EL (cell line): ENCODE data around the gene ALDOC.
A peak's percentile ranks its signal among the peaks of the same experiment; 100 is the strongest.
"Not testable (repeated sequence)": the region's sequence is repeated elsewhere in the genome, so short reads cannot be mapped to it uniquely, and the experiment has no call there.

ENCODE experiments used
- DNase-seq: peaks from one replicate; pipeline ENCODE4 v3.0.0-alpha.2; 2016

Gene ALDOC

GRCh38 chr17:28576758-28577465, at the start of gene ALDOC:
Gene ALDOC, minus strand, starts transcription at chr17:28576895. Its CDS starts 1,363 bp downstream, at chr17:28575532.
- DNase-seq, result peak; percentile 93

DNA sequence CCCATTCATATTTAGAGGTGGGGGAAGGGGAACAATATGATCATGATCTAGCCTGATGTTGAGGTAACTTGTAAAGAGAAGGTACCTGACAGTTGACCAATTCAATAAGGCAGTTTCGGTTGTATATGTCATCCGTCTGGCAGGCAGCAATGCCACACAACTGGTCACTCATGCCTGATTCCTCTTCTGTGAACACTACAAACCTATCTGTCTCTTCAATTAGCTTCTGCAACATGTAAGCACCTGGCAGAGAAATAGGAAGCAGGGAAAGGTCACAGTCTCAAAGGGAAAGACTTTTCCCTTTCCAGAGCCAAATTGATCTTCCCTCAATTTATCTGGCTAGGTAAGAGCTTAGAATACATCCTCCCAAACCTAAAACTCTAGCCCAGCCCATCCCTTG, 47.5 kb upstream of the ALDOC start:
- DNase-seq, result no peak

DNA sequence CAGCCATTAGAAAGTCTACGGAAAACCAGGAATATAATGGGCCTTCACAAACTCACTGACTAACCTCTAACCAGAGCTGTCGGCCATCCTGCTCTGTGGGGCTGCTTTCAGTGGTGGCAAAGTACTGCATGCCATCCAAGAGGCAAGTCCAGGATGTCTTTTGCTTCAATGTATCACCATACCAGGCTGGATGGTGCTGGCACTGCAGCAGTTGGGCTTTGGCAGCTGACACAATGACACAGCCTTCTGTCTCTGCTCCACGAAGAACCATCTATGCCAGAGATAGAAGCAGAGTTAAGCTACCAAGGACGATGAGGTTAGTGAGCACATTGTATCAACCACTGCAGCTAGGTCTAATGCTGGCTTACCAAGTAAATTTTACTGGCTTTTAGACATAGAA, 47.0 kb upstream of the ALDOC start:
- no peak for DNase-seq

DNA sequence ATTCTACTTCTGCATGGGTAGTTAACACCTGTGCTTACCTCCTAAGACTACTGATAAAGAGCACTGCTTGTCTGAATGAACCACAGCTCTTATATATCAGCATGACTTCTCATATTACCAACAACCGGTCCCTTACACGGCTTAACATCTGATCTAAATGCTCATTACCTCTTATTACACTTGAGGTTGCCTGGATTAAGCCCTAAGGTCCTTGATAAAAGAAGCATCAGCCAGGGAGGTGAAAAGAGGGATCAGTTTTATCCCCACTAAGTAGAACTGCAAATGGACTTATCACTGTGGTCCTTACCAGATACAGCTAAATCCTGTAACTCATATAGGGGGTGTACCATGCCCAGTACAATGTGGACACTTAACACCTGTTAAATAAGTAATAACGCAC, 45.5 kb upstream of the ALDOC start:
- DNase-seq, result no peak

GRCh38 chr17:28620010-28620409, 43.3 kb upstream of the ALDOC start:
- DNase-seq, result no peak

DNA sequence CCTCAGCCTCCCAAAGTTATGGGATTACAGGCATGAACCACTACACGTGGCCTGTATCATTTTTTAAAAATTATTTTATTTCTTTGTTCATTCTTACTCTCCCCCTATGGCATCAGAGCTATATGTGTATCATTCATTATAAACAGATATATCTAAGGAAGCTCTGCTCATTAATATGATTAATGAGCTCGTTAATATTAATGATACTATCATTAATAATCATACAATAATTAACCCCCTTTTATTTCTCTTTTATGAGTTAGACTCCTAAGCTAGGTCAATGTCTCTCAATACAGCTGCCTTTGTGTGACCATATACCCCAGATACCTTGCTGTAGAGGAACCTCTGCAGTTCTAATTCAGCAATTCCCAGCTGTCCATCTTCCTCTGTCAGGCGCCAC, 41.8 kb upstream of the ALDOC start:
- no peak for DNase-seq

GRCh38 chr17:28616281-28616680, 39.6 kb upstream of the ALDOC start:
- no peak for DNase-seq

DNA sequence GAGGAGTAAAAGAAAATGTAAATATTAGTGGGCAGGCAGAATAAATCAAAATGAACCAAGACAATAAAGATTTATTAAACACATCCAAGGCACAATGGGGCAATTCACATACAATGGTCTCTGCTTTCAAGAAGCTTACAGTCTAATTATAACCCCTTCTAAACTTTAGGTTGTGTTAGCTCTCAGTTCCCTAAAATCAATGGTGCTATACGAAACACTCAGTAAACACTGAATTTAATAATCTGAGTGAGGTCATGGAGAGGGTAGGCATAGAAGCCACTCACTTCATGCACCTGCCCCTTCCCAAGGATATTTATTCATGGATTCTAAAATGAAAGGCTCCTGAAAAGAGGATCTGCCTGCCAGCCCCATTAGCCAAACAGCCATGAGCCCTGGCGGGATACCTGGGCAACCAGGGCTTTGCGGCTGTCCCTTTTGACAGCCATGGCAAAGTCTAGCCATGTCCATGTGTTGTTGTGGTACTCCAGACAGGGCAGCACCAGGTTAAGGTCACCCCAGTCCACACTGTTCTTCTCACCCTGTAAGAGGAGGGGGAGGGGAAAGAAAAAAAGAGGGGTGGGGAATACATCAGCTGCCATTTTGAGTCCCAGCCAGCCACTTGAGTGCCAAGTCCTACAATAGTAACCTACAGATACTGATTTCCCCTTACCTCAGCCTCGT, 38.7 kb upstream of the ALDOC start:
- no peak for DNase-seq

DNA sequence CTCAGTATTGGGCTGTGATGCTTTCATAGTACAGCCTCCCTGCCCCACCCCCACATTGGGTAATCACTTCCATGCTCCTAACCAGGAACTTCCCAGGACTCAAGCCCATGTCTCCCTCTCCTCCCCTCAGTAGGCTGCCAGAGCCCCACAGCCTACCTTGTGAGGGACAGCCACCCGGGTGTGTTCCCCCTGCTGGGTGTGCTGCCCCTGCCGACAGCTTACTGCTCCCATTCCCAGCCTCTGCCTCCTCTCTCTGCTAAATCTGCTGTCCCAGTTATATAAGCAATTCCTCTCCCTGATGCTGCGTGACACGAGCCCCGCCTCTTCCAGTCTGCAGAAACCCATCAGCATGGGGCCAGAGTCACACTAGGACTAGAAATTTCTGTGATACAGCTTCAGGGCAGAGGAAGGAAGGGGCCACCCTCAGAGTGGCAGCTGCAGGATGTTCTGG, 37.3 kb upstream of the ALDOC start, which contains the start of gene RSKR:
RSKR (minus strand) TSS at position 255 of the 451 bp plus-strand sequence; CDS start at position 231, 24 bp downstream.
- no peak for DNase-seq

DNA sequence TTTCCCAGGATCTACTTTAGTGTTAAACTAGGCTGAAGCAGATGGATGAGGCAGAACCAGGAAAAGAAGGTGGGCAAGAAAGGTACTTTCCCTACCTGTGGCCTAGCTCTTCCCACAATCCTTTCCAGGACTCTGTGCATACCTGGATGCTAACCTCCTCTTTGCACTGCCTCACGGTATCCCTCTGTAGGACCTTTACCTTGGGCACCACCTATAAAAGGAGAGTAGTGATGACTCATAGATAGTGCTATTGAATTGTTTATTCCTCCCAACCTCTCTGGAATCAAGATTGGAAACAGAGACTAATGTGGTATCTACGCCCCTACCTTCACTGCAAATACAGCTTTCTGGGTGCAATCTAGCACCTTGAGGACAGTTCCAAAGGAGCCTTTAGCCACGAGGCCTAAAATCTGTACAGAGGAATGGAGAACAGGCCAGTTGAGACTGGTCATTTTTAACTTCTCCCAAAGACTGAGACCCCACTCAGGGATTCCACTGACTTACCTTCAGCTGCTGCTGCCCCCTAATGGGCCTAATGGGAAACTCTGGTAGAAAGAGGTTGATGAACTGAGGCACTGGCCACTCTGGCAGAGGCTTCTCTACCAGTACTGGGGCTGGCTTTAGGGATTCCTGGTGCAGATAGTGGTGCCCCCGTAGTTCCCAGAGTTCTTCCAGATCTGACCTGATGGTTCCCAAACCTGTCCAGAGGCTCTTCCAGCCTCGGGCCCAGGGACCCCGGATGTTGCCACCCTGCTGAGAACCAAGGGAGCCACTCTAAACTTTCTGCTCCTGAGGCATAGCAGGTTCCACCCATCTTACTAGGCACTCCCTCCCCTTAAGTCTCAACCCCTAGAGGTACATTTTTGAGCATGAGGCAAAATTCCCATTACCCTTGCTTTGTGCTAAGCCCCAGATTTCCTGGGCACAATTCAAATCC, 36.5 kb upstream of the ALDOC start:
- peak; percentile 44 for DNase-seq

- DNase-seq, result no peak
Observed at GRCh38 chr17:28612531-28612930, 35.8 kb upstream of the ALDOC start.

GRCh38 chr17:28610376-28610775, 33.7 kb upstream of the ALDOC start:
- no peak for DNase-seq

GRCh38 chr17:28604031-28604430, 27.3 kb upstream of the ALDOC start:
- DNase-seq, result not testable (repeated sequence)

DNA sequence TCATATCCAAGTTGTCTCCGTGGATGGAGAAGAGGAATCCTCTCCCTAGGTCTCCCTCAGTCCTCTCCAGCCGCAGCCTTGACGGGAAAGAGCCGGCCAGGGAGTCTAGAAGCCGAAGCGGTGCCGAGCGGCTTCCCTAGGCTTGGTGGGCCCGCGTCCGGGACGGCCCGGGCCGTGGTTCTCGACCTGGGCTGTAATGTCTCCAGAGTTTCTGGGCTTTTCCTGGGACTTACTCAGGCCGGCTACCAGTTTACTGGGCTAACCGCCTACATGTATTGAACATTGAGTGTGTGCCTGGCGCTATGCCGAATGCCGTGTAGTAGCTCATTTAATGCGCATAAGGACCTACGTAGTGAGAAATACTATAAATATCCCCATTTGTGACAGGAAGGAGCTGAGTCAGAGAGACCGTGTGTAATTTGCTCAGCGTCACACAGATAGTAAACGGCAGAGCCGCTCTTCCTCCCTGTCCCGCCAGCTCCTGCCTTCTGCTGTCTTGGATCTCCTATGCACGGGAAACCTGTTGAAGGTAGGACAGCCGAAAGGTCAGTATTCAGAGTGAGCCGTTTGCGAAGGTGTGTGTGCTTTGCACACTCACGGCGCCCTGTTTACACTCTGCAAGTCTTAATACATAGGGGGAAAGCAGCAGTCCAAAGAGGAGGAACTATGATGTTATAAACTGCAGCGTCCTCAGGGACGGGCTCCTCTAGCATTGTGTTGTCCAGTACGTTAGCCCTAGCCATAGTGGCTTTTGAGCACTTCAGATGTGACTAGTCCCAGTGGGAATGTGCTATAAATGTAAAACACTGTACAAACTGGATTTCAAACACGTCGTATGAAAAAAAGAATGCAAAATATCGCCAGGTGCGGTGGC, 22.9 kb upstream of the ALDOC start:
- DNase-seq, result peak; percentile 92

- DNase-seq, result peak; percentile 94
Observed at GRCh38 chr17:28598799-28599310, 22.2 kb upstream of the ALDOC start, which contains the start of gene SPAG5. Gene SPAG5, minus strand, starts transcription at chr17:28599025. Its CDS starts 79 bp downstream, at chr17:28598946.

DNA sequence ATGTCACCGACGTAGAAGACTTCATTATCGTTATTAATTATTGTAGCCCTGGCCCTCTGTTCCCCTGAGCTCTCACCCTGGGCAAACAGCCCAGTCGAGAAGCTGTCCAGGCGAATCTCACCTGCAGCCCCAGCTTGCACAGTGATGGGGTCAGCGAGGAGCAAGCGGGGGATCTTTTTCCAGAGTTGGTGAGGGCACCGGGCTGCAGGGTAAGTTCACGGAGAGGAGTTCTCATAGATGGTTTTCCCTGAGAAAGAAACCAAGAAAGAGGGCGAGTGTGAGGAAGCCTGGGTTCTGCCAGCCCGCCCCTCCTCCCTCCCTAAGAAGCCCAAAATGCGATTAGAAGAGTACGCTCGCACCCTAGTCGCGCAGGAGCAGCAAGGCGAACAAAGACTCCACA, 21.7 kb upstream of the ALDOC start:
- peak; percentile 11 for DNase-seq

DNA sequence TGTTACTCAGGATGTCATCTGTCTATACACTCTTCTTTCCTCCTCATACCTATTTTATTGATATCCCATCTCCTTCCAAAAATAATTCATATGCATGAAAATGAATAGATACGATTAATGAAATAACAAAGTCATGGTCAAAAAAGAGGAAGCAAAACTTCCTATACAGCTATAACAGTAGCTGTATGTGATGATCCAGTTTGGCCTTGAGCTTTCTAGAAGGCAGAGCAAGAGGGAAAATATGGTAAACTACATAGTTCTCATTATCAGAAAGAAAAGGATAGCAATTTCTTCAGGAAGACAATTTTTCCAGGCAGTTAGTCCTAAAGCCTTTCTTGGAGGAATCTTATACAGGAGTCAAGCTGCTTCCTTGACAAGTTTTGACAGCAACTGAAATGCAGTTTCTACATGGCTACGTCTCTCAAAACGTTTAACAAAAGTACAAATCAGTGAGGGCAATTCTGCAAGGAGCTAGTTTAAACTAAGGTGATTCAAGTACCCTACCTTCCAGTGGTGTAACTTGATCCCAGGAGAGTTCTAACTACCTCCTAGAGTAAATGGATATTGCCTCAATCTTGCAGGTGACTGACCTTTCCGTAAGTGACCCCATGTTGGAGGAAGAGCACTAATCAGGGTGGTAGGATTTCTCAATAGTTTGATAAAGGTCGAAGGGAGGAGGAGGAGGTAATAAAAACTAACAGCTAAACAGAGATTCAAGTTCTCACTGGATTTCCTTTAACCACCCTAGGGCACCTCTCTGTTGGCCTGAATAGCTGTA, 21.1 kb upstream of the ALDOC start:
- no peak for DNase-seq

- DNase-seq, result no peak
Observed at GRCh38 chr17:28592260-28592659, 15.6 kb upstream of the ALDOC start.

DNA sequence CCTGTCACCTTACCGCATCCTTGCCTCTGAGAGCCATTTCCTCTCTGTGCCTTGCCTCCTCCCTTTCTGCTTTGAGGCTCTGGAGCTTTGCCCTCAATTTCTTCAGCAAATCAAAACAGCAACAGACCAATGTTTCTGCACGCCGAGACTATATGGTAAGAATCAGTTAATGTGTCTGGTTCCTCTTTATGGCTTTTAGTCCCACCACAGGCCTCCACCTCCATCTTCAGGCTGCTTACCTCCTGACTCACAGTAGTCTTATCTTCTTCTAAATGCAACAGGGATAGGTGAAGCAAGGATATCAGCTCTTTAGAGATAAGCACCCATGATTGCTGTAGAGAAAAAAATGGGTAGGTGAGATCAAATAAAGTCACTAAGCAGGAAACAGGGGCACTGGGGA, 9.2 kb upstream of the ALDOC start:
- no peak for DNase-seq

DNA sequence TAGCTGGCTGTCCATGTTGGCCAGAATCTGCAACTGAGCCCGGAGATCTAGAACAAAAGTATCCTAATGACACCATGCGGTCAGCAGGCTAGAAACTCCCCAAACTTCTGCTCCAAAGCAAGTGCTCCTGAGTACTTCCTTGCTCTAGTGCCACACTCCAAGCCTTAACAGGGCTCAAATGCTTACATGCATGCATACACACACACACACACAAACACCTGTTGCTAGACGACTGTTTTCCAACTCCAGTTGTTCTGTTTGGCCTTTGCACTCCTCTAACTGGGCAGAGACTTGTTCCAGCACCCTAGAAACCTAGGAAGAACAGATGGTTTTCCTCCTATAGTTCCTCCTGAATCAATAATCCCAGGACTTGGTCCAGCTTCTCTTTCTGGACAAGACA, 7.7 kb upstream of the ALDOC start:
- no peak for DNase-seq

DNA sequence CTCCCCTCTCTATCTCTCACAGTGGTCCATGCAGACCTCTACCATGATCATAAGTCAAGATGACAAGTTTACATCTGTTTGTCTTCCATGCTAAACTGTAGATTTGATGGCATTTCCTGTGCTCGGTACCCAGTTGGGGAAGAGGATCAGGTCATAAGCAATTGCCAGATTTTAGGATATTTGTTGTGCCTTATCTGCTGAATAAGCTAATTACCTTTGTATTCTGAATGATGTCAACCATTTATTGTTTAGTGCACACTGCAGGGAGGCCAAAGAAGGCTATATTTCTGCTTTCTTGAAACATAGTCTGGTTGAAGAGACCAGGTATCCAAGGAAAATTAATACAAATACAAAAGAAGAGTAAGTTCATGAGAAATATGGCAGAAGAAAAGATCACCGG, 5.8 kb upstream of the ALDOC start:
- DNase-seq, result no peak
